Neural cell (in vitro differentiated cells): ENCODE data around the gene ARHGAP24. TPM values are rescaled to one million over a fixed set of nuclear protein-coding genes. Genes with fewer than 3 reads are reported as not detected.

Experiments
- H2AFZ ChIP-seq: fragments of 200-600, 300-800 bp; sonication (generic), shearing (Covaris generic); 2 replicates; pipeline ENCODE4 v1.6.0; 2014; ENCODE audit warnings: low read depth, mild to moderate bottlenecking, antibody characterized with exemption, low read length, moderate library complexity
- H3F3A ChIP-seq: fragments of 200-600 bp; shearing (Covaris generic); 2 replicates; pipeline ENCODE4 v1.6.1; 2016; ENCODE audit warnings: mild to moderate bottlenecking, moderate library complexity, mixed read lengths, antibody characterized with exemption, low read length; ENCODE audit not compliant: insufficient read depth, poor library complexity, severe bottlenecking
- H3K27ac ChIP-seq: fragments of 200-600, 300-800 bp; sonication (generic), shearing (Covaris generic); 2 replicates; pipeline ENCODE4 v1.5.1; 2014; ENCODE audit warnings: mild to moderate bottlenecking, low read length, moderate library complexity
- H3K27me3 ChIP-seq: fragments of 300-800, 200-600 bp; sonication (generic), shearing (Covaris generic); 2 replicates; pipeline ENCODE4 v1.6.0; 2014; ENCODE audit warnings: mild to moderate bottlenecking, low read depth, low read length, moderate library complexity; ENCODE audit not compliant: insufficient read depth
- H3K36me3 ChIP-seq: fragments of 300-800, 200-600 bp; sonication (generic), shearing (Covaris generic); 2 replicates; pipeline ENCODE4 v1.5.1; 2014; ENCODE audit warnings: mild to moderate bottlenecking, antibody characterized with exemption, low read length, moderate library complexity; ENCODE audit not compliant: insufficient read depth
- H3K4me2 ChIP-seq: fragments of 300-800, 200-600 bp; sonication (generic), shearing (Covaris generic); 2 replicates; pipeline ENCODE4 v1.6.0; 2014; ENCODE audit warnings: mild to moderate bottlenecking, low read length
- H3K4me3 ChIP-seq: fragments of 300-800, 200-600 bp; sonication (generic), shearing (Covaris generic); 2 replicates; pipeline ENCODE4 v1.5.1; 2014; ENCODE audit warnings: mild to moderate bottlenecking, low read length, moderate library complexity
- H3K79me2 ChIP-seq: fragments of 200-600 bp; shearing (Covaris generic); replicated peaks from 2 replicates; pipeline ENCODE4 v1.6.0; 2014; ENCODE audit warnings: mild to moderate bottlenecking, low read length, moderate library complexity; ENCODE audit not compliant: insufficient read depth
- H3K9ac ChIP-seq: fragments of 300-800, 200-600 bp; sonication (generic), shearing (Covaris generic); 2 replicates; pipeline ENCODE4 v1.6.1; 2016; ENCODE audit warnings: mild to moderate bottlenecking, low read length, mixed read lengths
- H3K9me2 ChIP-seq: fragments of 200-600 bp; shearing (Covaris generic); 2 replicates; pipeline ENCODE4 v1.6.1; 2016; ENCODE audit warnings: mild to moderate bottlenecking, low read length, mixed read lengths; ENCODE audit not compliant: insufficient read depth
- H3K9me3 ChIP-seq: fragments of 200-600, 300-800 bp; sonication (generic), shearing (Covaris generic); 2 replicates; pipeline ENCODE4 v1.6.1; 2016; ENCODE audit warnings: mild to moderate bottlenecking, mixed run types, low read length, moderate library complexity, mixed read lengths
- H4K20me1 ChIP-seq: fragments of 200-600 bp; shearing (Covaris generic); 2 replicates; pipeline ENCODE4 v1.6.1; 2016; ENCODE audit warnings: mild to moderate bottlenecking, mixed run types; ENCODE audit not compliant: insufficient read depth
- CTCF ChIP-seq: fragments of 450-650 bp; IDR thresholded peaks from 2 replicates; pipeline ENCODE4 v1.5.1; 2014; ENCODE audit warnings: antibody characterized with exemption, mild to moderate bottlenecking, moderate library complexity; ENCODE audit not compliant: poor library complexity, severe bottlenecking
- EP300 ChIP-seq: fragments of 450-650 bp; conservative IDR thresholded peaks from 2 replicates; pipeline ENCODE4 v1.6.1; 2014; ENCODE audit warnings: antibody characterized with exemption, mild to moderate bottlenecking, moderate library complexity; ENCODE audit not compliant: poor library complexity, severe bottlenecking
- EZH2 ChIP-seq: fragments of 200-600, 300-800 bp; shearing (Covaris generic), sonication (generic); IDR thresholded peaks from 2 replicates; pipeline ENCODE4 v1.6.1; 2014; ENCODE audit warnings: antibody characterized with exemption, low read length, borderline replicate concordance, mild to moderate bottlenecking; ENCODE audit not compliant: insufficient read depth, poor library complexity, severe bottlenecking
- MXI1 ChIP-seq: fragments of 450-650 bp; conservative IDR thresholded peaks from 2 replicates; pipeline ENCODE4 v1.6.1; 2014; ENCODE audit warnings: antibody characterized with exemption, mild to moderate bottlenecking; ENCODE audit not compliant: poor library complexity, severe bottlenecking
- POLR2AphosphoS5 ChIP-seq: IDR thresholded peaks from 2 replicates; pipeline ENCODE4 v1.6.1; 2012
- RAD21 ChIP-seq: fragments of 450-650 bp; conservative IDR thresholded peaks from 2 replicates; pipeline ENCODE4 v1.6.1; 2014; ENCODE audit warnings: antibody characterized with exemption, mild to moderate bottlenecking, moderate library complexity
- REST ChIP-seq: IDR thresholded peaks from 2 replicates; pipeline ENCODE4 v1.6.1; 2012; ENCODE audit warnings: borderline replicate concordance
- SMC3 ChIP-seq: fragments of 450-650 bp; conservative IDR thresholded peaks from 2 replicates; pipeline ENCODE4 v1.6.1; 2014; ENCODE audit warnings: antibody characterized with exemption, mild to moderate bottlenecking, moderate library complexity; ENCODE audit not compliant: poor library complexity
- TAF1 ChIP-seq: IDR thresholded peaks from 2 replicates; pipeline ENCODE4 v1.6.1; 2012; ENCODE audit warnings: low read depth
- polyA plus RNA-seq: library from polyadenylated mRNA; depleted of rRNA; stranded (reverse); fragments of >200 nt; gene quantifications from 2 replicates; pipeline ENCODE4 v1.2.3, GENCODE V29; 2014

The ARHGAP24 gene
- polyA plus RNA-seq, 1 donor from 2014 or later = 2.9 TPM

- TF ChIP-seq RAD21 = peak; percentile 86
- peak; percentile 81 for TF ChIP-seq CTCF
- no peak for TF ChIP-seq MXI1
- TF ChIP-seq SMC3 = peak; percentile 88
- no peak overlapping the region for H3K4me2 ChIP-seq
Measured at GRCh38 chr4:85968945-85969819, 494.2 kb downstream of the ARHGAP24 start.

DNA sequence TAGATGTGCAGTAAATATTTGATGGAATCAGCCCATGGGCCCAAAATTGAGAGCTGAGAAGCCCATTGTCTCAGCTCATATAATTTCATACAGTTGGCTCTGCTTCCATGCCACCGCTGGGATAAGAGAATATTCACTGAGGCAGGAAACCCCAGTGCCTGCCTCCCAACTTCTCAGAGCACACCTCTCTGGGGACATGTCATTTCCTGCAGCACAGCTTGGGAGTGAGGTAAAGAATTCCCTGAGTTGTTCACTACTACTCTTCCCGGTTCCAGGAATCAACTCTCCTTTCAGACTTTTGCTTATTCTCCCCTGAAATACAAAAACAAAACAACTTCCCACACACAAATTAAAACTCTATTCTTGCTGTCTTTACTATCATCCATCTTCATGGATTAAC, 495.6 kb downstream of the ARHGAP24 start:
- no peaks in the 10 kb centered on the region for H4K20me1 ChIP-seq
- H3K9me2 ChIP-seq = no peaks in the 10 kb centered on the region
- H3K36me3 ChIP-seq = no peaks in the 10 kb centered on the region
- H3K9me3 ChIP-seq = no peaks in the 10 kb centered on the region
- no peak overlapping the region for H3K9ac ChIP-seq
- no peak overlapping the region for H3K27ac ChIP-seq
- H3K4me2 ChIP-seq = no peak overlapping the region
- no peaks in the 10 kb centered on the region for H3F3A ChIP-seq
- H2AFZ ChIP-seq = no peak overlapping the region
- no peaks in the 10 kb centered on the region for H3K27me3 ChIP-seq
- TF ChIP-seq SMC3 = no peak
- no peak for TF ChIP-seq EP300
- no peak for TF ChIP-seq MXI1
- no peak for TF ChIP-seq POLR2AphosphoS5
- TF ChIP-seq RAD21 = no peak
- no peak for TF ChIP-seq TAF1
- TF ChIP-seq REST = no peak
- no peak for TF ChIP-seq CTCF
- TF ChIP-seq EZH2 = no peak
- no peaks in the 10 kb centered on the region for H3K79me2 ChIP-seq
- H3K4me3 ChIP-seq = no peak overlapping the region

More at GRCh38 chr4:85968945-85969819, 494.2 kb downstream of the ARHGAP24 start:
- Histone ChIP-seq H3K4me3 (no peak overlapping the region), H3K36me3 (no peaks in the 10 kb centered on the region), H3F3A (no peaks in the 10 kb centered on the region), H2AFZ (no peak overlapping the region), H3K9me3 (no peaks in the 10 kb centered on the region), H3K79me2 (no peaks in the 10 kb centered on the region), H3K27ac (no peak overlapping the region), H3K27me3 (no peaks in the 10 kb centered on the region), H3K9me2 (no peaks in the 10 kb centered on the region), H4K20me1 (no peaks in the 10 kb centered on the region), H3K9ac (no peak overlapping the region)
